ENCODE results near the gene JMJD8. TPM values are rescaled to one million over a fixed set of nuclear protein-coding genes. Genes with fewer than 3 reads are reported as not detected.
A peak's percentile ranks its signal among the peaks of the same experiment; 100 is the strongest.
"Not testable (repeated sequence)": the region's sequence is repeated elsewhere in the genome, so short reads cannot be mapped to it uniquely, and the experiment has no call there.

The JMJD8 gene
- total and polyA plus RNA-seq, 10 donors = 24.9 to 58.7 (median 35.9) TPM

- Histone ChIP-seq H3K27ac (no peak overlapping the region), H3K36me3 (peaks cover 0 to 5% (median 0%) of the 10 kb centered on the region in 6 donors), H3K27me3 (replicated peaks in 1 of 7) (peaks cover 8 to 88% (median 36%) of the 10 kb centered on the region in 7 donors), H3K4me1 (peaks cover 4 to 60% (median 34%) of the 10 kb centered on the region in 6 donors), H3K4me3 (peak overlapping the region in 4 of 8 donors; percentile 10 to 93 (median 76)), H3K9me3 (no peaks in the 10 kb centered on the region)
- intact Hi-C loops (cut with DNase I; ENCODE audit: low total_unique reads) = loop anchor here (5.0 kb wide), 1 partner anchor 73 kb away; the partner anchor contains the start of genes CHTF18 and RPUSD1
- 40 to 69% (median 56%) methylated on average over 8 to 11 of the region's 11 CpGs for WGBS, 5 donors
- DNase-seq = no peak
- TF ChIP-seq POLR2AphosphoS5 (IDR thresholded peaks at IDR 0.05) (no peak), POLR2A (IDR thresholded peaks at IDR 0.05) (no peak)
Observed at GRCh38 chr16:714079-714478, 29.9 kb upstream of the JMJD8 start.

- TF ChIP-seq, protein P1, sequence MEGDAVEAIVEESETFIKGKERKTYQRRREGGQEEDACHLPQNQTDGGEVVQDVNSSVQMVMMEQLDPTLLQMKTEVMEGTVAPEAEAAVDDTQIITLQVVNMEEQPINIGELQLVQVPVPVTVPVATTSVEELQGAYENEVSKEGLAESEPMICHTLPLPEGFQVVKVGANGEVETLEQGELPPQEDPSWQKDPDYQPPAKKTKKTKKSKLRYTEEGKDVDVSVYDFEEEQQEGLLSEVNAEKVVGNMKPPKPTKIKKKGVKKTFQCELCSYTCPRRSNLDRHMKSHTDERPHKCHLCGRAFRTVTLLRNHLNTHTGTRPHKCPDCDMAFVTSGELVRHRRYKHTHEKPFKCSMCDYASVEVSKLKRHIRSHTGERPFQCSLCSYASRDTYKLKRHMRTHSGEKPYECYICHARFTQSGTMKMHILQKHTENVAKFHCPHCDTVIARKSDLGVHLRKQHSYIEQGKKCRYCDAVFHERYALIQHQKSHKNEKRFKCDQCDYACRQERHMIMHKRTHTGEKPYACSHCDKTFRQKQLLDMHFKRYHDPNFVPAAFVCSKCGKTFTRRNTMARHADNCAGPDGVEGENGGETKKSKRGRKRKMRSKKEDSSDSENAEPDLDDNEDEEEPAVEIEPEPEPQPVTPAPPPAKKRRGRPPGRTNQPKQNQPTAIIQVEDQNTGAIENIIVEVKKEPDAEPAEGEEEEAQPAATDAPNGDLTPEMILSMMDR (IDR thresholded peaks at IDR 0.05 in 8 of 11, conservative IDR thresholded peaks at IDR 0.05 in 3 of 11) = peak in 5 of 11 experiments; percentile 10 to 42 (median 27)
- not testable (repeated sequence) for H3K9me3 ChIP-seq, DNase-seq, H3K27ac ChIP-seq, H3K4me3 ChIP-seq, H3K36me3 ChIP-seq
- H3K27me3 ChIP-seq (replicated peaks in 1 of 7) = peaks cover 8 to 98% (median 49%) of the 10 kb centered on the region in 7 donors
- peaks cover 4 to 52% (median 34%) of the 10 kb centered on the region in 6 donors for H3K4me1 ChIP-seq
- intact Hi-C loops (cut with DNase I; ENCODE audit: low total_unique reads) = loop anchor here (5.0 kb wide), 1 partner anchor 75 kb away; the partner anchor contains the start of genes CHTF18 and RPUSD1
- WGBS, 5 donors = 50 to 60% (median 53%) methylated on average over 13 of the region's 13 CpGs
Observed at GRCh38 chr16:712740-713250, 28.7 kb upstream of the JMJD8 start.

GRCh38 chr16:711548-712320 lies 27.6 kb upstream of the JMJD8 start:
- Histone ChIP-seq H3K9me3 (no peaks in the 10 kb centered on the region), H3K27me3 (replicated peaks in 1 of 7) (peaks cover 8 to 98% (median 58%) of the 10 kb centered on the region in 7 donors), H3K36me3 (peaks cover 0 to under 1% (median 0%) of the 10 kb centered on the region in 6 donors), H3K4me1 (peaks cover 4 to 49% (median 33%) of the 10 kb centered on the region in 6 donors), H3K27ac (no peak overlapping the region), H3K4me3 (no peak overlapping the region)
- TF ChIP-seq POLR2A (IDR thresholded peaks at IDR 0.05) (no peak), POLR2AphosphoS5 (IDR thresholded peaks at IDR 0.05) (peak; percentile 54 to 77 (median 67))
- TF ChIP-seq, protein P1 (IDR thresholded peaks at IDR 0.05 in 8 of 11, conservative IDR thresholded peaks at IDR 0.05 in 3 of 11) = peak; percentile 76 to 99 (median 95)
- peak; percentile 96 for DNase-seq
- intact Hi-C loops (cut with DNase I; ENCODE audit: low total_unique reads) = loop anchor here (5.0 kb wide), 1 partner anchor 76 kb away; the partner anchor contains the start of genes CHTF18 and RPUSD1
- 8 to 14% (median 12%) methylated on average over 17 to 25 of the region's 25 CpGs for WGBS, 5 donors

DNA sequence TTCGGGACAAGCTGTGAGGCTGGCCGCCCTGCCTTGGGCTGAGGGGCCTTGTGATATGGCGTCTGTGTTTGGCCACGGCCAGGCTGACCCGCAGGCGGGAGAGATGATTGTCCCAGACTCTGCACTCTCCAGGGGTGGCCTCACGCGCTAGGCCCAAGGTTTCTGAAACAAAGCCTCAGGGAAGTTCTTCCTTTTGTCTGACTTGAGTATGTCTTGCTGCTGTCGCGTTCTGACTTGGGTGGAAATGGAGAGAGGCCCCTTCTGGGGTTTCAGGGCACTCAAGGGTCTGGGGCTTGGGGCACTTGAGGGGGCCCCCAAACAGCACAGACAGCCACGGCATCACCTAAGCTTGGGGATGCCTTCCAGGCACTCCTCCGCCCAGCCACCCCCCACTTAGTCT lies 26.9 kb upstream of the JMJD8 start:
- no peak overlapping the region for H3K4me3 ChIP-seq
- H3K9me3 ChIP-seq = no peaks in the 10 kb centered on the region
- H3K4me1 ChIP-seq = peaks cover 4 to 49% (median 30%) of the 10 kb centered on the region in 6 donors
- H3K27me3 ChIP-seq (replicated peaks in 1 of 7) = peaks cover 8 to 98% (median 58%) of the 10 kb centered on the region in 7 donors
- no peak overlapping the region for H3K27ac ChIP-seq
- TF ChIP-seq, protein P1 (IDR thresholded peaks at IDR 0.05 in 8 of 11, conservative IDR thresholded peaks at IDR 0.05 in 3 of 11) = no peak
- TF ChIP-seq POLR2A (IDR thresholded peaks at IDR 0.05) (no peak), POLR2AphosphoS5 (IDR thresholded peaks at IDR 0.05) (no peak)
- no peak for DNase-seq
- 72 to 86% (median 77%) methylated on average over 9 to 12 of the region's 12 CpGs for WGBS, 5 donors
- H3K36me3 ChIP-seq = no peaks in the 10 kb centered on the region
- intact Hi-C loops (cut with DNase I; ENCODE audit: low total_unique reads) = loop anchor here (5.0 kb wide), 1 partner anchor 76 kb away; the partner anchor contains the start of genes CHTF18 and RPUSD1

Data from spleen (tissue), 11 donors.